Fibroblast of lung (primary cell): ENCODE results near the gene CSNK2B.

Experiments
- CTCF ChIP-seq, 2 donors: IDR thresholded peaks in 1 of 2; conservative IDR thresholded peaks in 1 of 2; 1 replicate in 1 of 2; 2 replicates in 1 of 2; pipeline ENCODE4 v1.5.1; 2011 to 2012; ENCODE audit warnings: low read length in 2 of 2, control low read depth in 1 of 2, inconsistent platforms in 1 of 2, low read depth in 1 of 2, mild to moderate bottlenecking in 1 of 2
- EZH2 ChIP-seq: IDR thresholded peaks from 2 replicates; pipeline ENCODE4 v1.5.1; 2012; ENCODE audit warnings: low read length, control low read depth, mild to moderate bottlenecking; ENCODE audit errors: missing control alignments

DNA sequence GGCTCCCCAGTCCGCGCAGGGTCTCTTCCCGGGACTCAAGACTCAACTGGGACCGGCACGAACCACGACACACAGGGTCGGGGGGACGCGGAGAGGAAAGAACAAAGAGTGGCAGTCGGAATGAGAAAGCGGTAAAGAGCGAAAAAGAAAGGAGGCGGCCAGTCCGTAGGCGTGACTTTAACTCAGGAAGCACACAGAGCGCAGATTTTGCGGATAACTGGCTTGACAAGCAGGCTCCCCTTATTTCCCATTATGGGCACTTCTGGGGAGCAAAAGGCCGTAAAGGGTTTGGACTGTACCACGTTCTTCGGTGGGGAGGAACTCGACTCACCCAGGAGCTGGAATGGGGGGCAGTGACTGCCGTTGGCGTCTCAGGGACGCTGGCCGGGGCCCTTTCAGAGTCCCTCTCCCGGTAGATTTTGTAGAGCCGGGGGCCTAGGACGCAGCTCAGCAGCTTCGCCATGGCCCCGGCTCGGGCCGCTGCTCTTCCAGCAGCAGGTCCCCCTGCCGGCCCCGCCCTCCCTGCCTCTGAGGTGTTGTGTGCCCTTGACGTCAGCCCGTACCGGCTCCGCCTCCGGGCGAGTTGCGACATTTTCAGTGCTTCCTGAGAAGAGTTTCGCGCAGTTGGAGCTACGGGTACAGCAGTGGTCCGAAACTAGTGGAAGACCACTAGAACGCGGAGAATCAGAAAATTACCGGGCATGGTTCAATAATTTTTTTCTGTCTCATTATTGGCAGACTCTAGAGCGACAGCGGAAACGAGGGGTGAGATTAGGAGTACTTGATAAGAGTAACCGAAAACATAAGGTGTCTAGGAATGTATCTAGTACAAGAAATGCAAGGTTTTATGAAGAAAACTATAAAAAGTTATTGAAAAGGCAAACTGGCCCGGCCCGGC is 37.2 kb downstream of the CSNK2B start, which contains the start of gene ABHD16A:
- TF ChIP-seq EZH2: no peak
- TF ChIP-seq CTCF (conservative IDR thresholded peaks at IDR 0.05 in 1 of 2, IDR thresholded peaks at IDR 0.05 in 1 of 2; ENCODE audit: low read depth in 1 of 2, low read length in 2 of 2): no peak
